Measurements from ENCODE around the gene ARMC5. TPM values are rescaled to one million over a fixed set of nuclear protein-coding genes. Genes with fewer than 3 reads are reported as not detected.

Gene ARMC5
- polyA plus RNA-seq, 1 of the 3 experiments (the other 2 are of a cell fraction), result 8.9 TPM

DNA sequence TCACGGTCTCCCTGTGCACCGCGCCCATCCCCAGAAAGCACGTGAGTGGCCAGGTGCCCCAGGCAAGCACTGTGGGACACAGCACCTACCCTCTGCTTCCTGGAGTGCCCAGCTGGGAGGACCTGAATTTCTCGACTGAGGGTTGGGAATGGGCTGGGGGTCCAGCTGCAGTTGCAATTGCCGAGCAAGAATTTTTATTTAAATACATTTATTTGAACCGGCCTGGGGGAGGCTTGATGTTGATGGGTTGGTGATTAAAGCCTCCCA is 29.9 kb downstream of the ARMC5 start (continued):
- no peak for TF ChIP-seq GATA2 (CRISPR knock-in tag; IDR thresholded peaks at IDR 0.05)
- TF ChIP-seq, protein P1, sequence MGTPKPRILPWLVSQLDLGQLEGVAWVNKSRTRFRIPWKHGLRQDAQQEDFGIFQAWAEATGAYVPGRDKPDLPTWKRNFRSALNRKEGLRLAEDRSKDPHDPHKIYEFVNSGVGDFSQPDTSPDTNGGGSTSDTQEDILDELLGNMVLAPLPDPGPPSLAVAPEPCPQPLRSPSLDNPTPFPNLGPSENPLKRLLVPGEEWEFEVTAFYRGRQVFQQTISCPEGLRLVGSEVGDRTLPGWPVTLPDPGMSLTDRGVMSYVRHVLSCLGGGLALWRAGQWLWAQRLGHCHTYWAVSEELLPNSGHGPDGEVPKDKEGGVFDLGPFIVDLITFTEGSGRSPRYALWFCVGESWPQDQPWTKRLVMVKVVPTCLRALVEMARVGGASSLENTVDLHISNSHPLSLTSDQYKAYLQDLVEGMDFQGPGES (IDR thresholded peaks at IDR 0.05; ENCODE audit: low read depth, low read length), result no peak

DNA sequence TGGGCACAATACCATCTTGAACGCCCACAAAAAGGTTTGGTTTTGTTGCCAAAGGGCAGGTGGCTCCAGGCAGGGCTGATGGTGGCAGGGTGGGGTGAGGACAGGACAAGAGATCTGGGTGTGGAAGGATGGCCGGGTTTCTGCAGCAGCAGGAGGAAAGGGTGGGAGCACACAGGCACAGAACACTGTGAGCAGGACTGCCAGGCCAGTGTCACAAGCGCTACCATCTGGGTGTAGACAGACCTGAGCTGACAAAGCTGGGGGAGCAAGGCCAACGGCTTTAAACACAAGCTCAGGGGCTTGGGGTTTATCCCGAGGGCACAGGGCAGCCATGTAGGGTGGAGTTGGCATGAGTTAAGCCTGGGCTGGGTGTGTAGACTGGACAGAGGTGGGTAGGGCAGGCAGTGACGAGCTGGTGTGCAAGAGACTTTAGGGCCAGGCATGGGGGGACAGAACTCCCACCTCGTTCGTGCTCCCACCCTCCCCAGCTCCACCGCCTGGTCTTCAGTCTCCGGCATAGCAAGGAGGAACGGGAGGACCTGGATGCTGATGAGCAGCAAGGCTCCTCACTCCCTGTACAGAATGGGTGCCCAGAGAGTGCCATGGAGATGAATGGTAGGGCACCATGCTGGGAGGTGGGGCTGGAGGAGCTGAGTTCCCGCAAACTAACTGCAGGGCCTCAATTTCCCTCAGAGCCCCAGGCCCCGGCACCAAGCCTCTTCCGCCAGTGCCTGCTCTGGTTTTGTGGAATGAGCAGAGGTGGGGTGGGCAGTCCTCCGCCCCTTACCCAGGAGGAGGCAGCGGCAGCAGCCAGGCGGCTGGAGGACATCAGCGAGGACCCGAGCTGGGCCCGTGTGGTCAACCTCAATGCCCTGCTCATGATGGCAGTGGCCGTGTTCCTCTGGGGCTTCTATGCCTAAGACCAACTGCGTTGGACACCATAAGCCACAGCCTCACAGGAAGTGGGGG is 30.6 kb downstream of the ARMC5 start:
- H3F3A ChIP-seq (replicated peaks; ENCODE audit: insufficient read depth), result no peaks in the 10 kb centered on the region
- peaks cover 0 to 16% of the 10 kb centered on the region in 2 experiments for H3K36me3 ChIP-seq (replicated peaks in 1 of 2; ENCODE audit: control insufficient read depth in 1 of 2, insufficient read depth in 2 of 2, low read length in 1 of 2)
- H3K4me1 ChIP-seq (ENCODE audit: control insufficient read depth in 1 of 2, insufficient read depth in 2 of 2, low read depth in 1 of 2, low read length in 1 of 2), result peaks cover 0 to 16% of the 10 kb centered on the region in 2 experiments; a peak in 1 of 4 replicates
- no peaks in the 10 kb centered on the region for H4K20me1 ChIP-seq (ENCODE audit: insufficient read depth)
- H3K9me3 ChIP-seq, result no peaks in the 10 kb centered on the region
- no peaks in the 10 kb centered on the region for H3K9me2 ChIP-seq
- 96% methylated on average over 14 of the region's 22 CpGs for WGBS (ENCODE audit: low lambda C conversion rate)
- H3K79me2 ChIP-seq (ENCODE audit: insufficient read depth), result no peaks in the 10 kb centered on the region
- no peak for TF ChIP-seq RAD21 (IDR thresholded peaks at IDR 0.05; ENCODE audit: low read length)
- no peak for TF ChIP-seq YY1 (IDR thresholded peaks at IDR 0.05; ENCODE audit: low read depth)
- TF ChIP-seq, protein P2, sequence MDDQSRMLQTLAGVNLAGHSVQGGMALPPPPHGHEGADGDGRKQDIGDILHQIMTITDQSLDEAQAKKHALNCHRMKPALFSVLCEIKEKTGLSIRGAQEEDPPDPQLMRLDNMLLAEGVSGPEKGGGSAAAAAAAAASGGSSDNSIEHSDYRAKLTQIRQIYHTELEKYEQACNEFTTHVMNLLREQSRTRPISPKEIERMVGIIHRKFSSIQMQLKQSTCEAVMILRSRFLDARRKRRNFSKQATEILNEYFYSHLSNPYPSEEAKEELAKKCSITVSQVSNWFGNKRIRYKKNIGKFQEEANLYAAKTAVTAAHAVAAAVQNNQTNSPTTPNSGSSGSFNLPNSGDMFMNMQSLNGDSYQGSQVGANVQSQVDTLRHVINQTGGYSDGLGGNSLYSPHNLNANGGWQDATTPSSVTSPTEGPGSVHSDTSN (IDR thresholded peaks at IDR 0.05), result no peak
- TF ChIP-seq RCOR1 (IDR thresholded peaks at IDR 0.05; ENCODE audit: low read length), result no peak
- TF ChIP-seq TCF12 (IDR thresholded peaks at IDR 0.05), result no peak
- TF ChIP-seq RXRA (IDR thresholded peaks at IDR 0.05; ENCODE audit: borderline replicate concordance, low read depth), result no peak
- no peak for TF ChIP-seq SMC3 (IDR thresholded peaks at IDR 0.05; ENCODE audit: low read depth, low read length)
- no peak for TF ChIP-seq MEF2A (IDR thresholded peaks at IDR 0.05; ENCODE audit: borderline replicate concordance, low read depth)
- no peak for TF ChIP-seq GATA2 (CRISPR knock-in tag; IDR thresholded peaks at IDR 0.05)
- TF ChIP-seq GABPA (IDR thresholded peaks at IDR 0.05; ENCODE audit: low read depth), result no peak
- TF ChIP-seq JUND (IDR thresholded peaks at IDR 0.05), result no peak
- no peak for TF ChIP-seq TEAD4 (IDR thresholded peaks at IDR 0.05; ENCODE audit: borderline replicate concordance, insufficient read depth)
- no peak for TF ChIP-seq SIN3A (IDR thresholded peaks at IDR 0.05; ENCODE audit: borderline replicate concordance, low read depth, low read length)
- TF ChIP-seq, protein P3, sequence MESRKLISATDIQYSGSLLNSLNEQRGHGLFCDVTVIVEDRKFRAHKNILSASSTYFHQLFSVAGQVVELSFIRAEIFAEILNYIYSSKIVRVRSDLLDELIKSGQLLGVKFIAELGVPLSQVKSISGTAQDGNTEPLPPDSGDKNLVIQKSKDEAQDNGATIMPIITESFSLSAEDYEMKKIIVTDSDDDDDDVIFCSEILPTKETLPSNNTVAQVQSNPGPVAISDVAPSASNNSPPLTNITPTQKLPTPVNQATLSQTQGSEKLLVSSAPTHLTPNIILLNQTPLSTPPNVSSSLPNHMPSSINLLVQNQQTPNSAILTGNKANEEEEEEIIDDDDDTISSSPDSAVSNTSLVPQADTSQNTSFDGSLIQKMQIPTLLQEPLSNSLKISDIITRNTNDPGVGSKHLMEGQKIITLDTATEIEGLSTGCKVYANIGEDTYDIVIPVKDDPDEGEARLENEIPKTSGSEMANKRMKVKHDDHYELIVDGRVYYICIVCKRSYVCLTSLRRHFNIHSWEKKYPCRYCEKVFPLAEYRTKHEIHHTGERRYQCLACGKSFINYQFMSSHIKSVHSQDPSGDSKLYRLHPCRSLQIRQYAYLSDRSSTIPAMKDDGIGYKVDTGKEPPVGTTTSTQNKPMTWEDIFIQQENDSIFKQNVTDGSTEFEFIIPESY (IDR thresholded peaks at IDR 0.05; ENCODE audit: borderline replicate concordance, low read depth), result no peak
- TF ChIP-seq, protein P1 (IDR thresholded peaks at IDR 0.05; ENCODE audit: low read depth, low read length), result no peak
- TF ChIP-seq EP300 (IDR thresholded peaks at IDR 0.05; ENCODE audit: borderline replicate concordance in 1 of 2, low read depth in 1 of 2, low read length in 1 of 2), result no peak
- TF ChIP-seq NRF1 (IDR thresholded peaks at IDR 0.05; ENCODE audit: low read depth, low read length), result no peak
- TF ChIP-seq FOXJ3 (CRISPR knock-in tag; IDR thresholded peaks at IDR 0.05), result no peak
- TF ChIP-seq MXI1 (IDR thresholded peaks at IDR 0.05; ENCODE audit: low read depth, low read length), result no peak
- no peak for TF ChIP-seq EZH2phosphoT487 (IDR thresholded peaks at IDR 0.05; ENCODE audit: borderline replicate concordance, low read depth)
- no peaks in the 10 kb centered on the region for H3K27me3 ChIP-seq (ENCODE audit: insufficient read depth)
- DNase-seq, result no peak
- ChIA-PET POLR2A (no interaction called here), CTCF (interaction anchor here (1.1 to 2.5 kb wide), 3 partner anchors 13 to 38 kb away, joined by 3 to 7 read pairs (median 6); no protein-coding TSS in a partner anchor)
- H2AFZ ChIP-seq (ENCODE audit: low read depth), result no peak overlapping the region
- no peak overlapping the region for H3K4me3 ChIP-seq (ENCODE audit: low read depth in 2 of 2, low read length in 1 of 2)
- no peak overlapping the region for H3K4me2 ChIP-seq
- H3K27ac ChIP-seq (ENCODE audit: low read depth in 2 of 2, low read length in 1 of 2), result no peak overlapping the region
- H3K9ac ChIP-seq, result no peak overlapping the region
